Measurements from ENCODE around the gene OVOL2.

- TF ChIP-seq YY1 (IDR thresholded peaks at IDR 0.05; ENCODE audit: insufficient read depth, insufficient read length) (no peak), ZNF274 (IDR thresholded peaks at IDR 0.05; ENCODE audit: low read depth, low read length) (no peak), SUZ12 (IDR thresholded peaks at IDR 0.05; ENCODE audit: extremely low read depth, insufficient read depth, insufficient read length) (no peak)
Measured at GRCh38 chr20:18103497-18103896, 45.8 kb upstream of the OVOL2 start.

Measured in NT2/D1 (cell line).